HepG2 (cell line): ENCODE measurements around the gene HACE1. TPM values are rescaled to one million over a fixed set of nuclear protein-coding genes. Genes with fewer than 3 reads are reported as not detected.

Experiments used
- CEBPB ChIP-seq: IDR thresholded peaks from 2 replicates; pipeline ENCODE4 v1.6.1; 2011; ENCODE audit warnings: low read depth, low read length, improper control_type of control experiment, borderline replicate concordance
- CHD2 ChIP-seq: IDR thresholded peaks from 2 replicates; pipeline ENCODE4 v1.6.1; 2011; ENCODE audit warnings: low read depth, low read length, improper control_type of control experiment
- GTF2F1 ChIP-seq: fragments of 150-350 bp; IDR thresholded peaks from 2 replicates; pipeline ENCODE4 v1.6.1; 2014; ENCODE audit warnings: low read length
- MIER3 ChIP-seq: IDR thresholded peaks from 2 replicates; pipeline ENCODE4 v1.6.1; 2016; ENCODE audit warnings: missing compliant biosample characterization, borderline replicate concordance
- NFAT5 ChIP-seq: sonication (generic); formaldehyde crosslinking; IDR thresholded peaks from 2 replicates; pipeline ENCODE4 v1.4.0; 2020; ENCODE audit warnings: missing genetic modification reagents
- REXO4 ChIP-seq: sonication (generic); formaldehyde crosslinking; IDR thresholded peaks from 2 replicates; pipeline ENCODE4 v1.8.0; 2022; ENCODE audit warnings: missing genetic modification reagents, mild to moderate bottlenecking, borderline replicate concordance
- SKIL ChIP-seq: sonication (generic); formaldehyde crosslinking; IDR thresholded peaks from 2 replicates; pipeline ENCODE4 v1.8.0; 2022; ENCODE audit warnings: missing genetic modification reagents, mild to moderate bottlenecking, moderate library complexity, borderline replicate concordance
- SNAPC2 ChIP-seq: sonication (generic); formaldehyde crosslinking; IDR thresholded peaks from 2 replicates; pipeline ENCODE4 v1.8.1; 2022; ENCODE audit warnings: mild to moderate bottlenecking, missing genetic modification reagents
- SOX6 ChIP-seq, 2 experiments: fragments of 450-650 bp in 1 of 2; sonication (generic) in 1 of 2; formaldehyde crosslinking in 1 of 2; IDR thresholded peaks; 2 replicates each; pipeline versions ENCODE4 v1.4.0 to v1.6.1; 2017 to 2020; ENCODE audit warnings: antibody characterized with exemption in 1 of 2, mild to moderate bottlenecking in 1 of 2, missing genetic modification reagents in 1 of 2
- SP2 ChIP-seq: sonication (generic); formaldehyde crosslinking; IDR thresholded peaks from 2 replicates; pipeline ENCODE4 v1.5.1; 2020; ENCODE audit warnings: mild to moderate bottlenecking, missing genetic modification reagents
- SSRP1 ChIP-seq: IDR thresholded peaks from 2 replicates; pipeline ENCODE4 v1.6.1; 2016; ENCODE audit warnings: control low read depth
- ZBTB43 ChIP-seq: sonication (generic); formaldehyde crosslinking; conservative IDR thresholded peaks from 2 replicates; pipeline ENCODE4 v1.4.0; 2020; ENCODE audit warnings: missing genetic modification reagents
- ZNF30 ChIP-seq: sonication (generic); formaldehyde crosslinking; IDR thresholded peaks from 2 replicates; pipeline ENCODE4 v1.5.0; 2020; ENCODE audit warnings: mild to moderate bottlenecking, missing genetic modification reagents
- ZNF343 ChIP-seq: sonication (generic); formaldehyde crosslinking; IDR thresholded peaks from 2 replicates; pipeline ENCODE4 v1.4.0; 2020; ENCODE audit warnings: mild to moderate bottlenecking, missing genetic modification reagents
- polyA plus RNA-seq, 8 experiments: library from polyadenylated mRNA; depleted of rRNA in 3 of 8; stranded (reverse) in 7 of 8; unstranded in 1 of 8; fragments of >200 nt; fragmentation: Illumina TruSeq in 4 of 8; extraction: Trizol in 4 of 8; gene quantifications; 2 replicates each; pipeline versions ENCODE4 v1.2.1 to v1.2.3, GENCODE V29; 2011 to 2016; ENCODE audit warnings: low read depth in 4 of 8, missing spikeins in 1 of 8, mixed read lengths in 1 of 8; ENCODE audit not compliant: insufficient read depth in 1 of 8
- total RNA-seq, 5 experiments: library from RNA; depleted of rRNA; stranded (reverse); fragments of >200 nt; fragmentation: Illumina TruSeq; extraction: Trizol; gene quantifications; 2 replicates each; pipeline ENCODE4 v1.2.3, GENCODE V29; 2016; ENCODE audit warnings: low read depth in 1 of 5
- TF ChIP-seq, protein P1 (sequence below): sonication (generic); formaldehyde crosslinking; IDR thresholded peaks from 2 replicates; pipeline ENCODE4 v1.4.0; 2020; ENCODE audit warnings: missing genetic modification reagents
- TF ChIP-seq, protein P2 (sequence below): sonication (generic); formaldehyde crosslinking; IDR thresholded peaks from 2 replicates; pipeline ENCODE4 v1.4.0; 2020; ENCODE audit warnings: mild to moderate bottlenecking, low read depth, missing genetic modification reagents

Gene HACE1
- total and polyA plus RNA-seq, 2 of the 13 experiments (the other 11 are each of a cell fraction or from before 2014, with no cell fraction given), result 8.9 to 11.4 TPM

DNA sequence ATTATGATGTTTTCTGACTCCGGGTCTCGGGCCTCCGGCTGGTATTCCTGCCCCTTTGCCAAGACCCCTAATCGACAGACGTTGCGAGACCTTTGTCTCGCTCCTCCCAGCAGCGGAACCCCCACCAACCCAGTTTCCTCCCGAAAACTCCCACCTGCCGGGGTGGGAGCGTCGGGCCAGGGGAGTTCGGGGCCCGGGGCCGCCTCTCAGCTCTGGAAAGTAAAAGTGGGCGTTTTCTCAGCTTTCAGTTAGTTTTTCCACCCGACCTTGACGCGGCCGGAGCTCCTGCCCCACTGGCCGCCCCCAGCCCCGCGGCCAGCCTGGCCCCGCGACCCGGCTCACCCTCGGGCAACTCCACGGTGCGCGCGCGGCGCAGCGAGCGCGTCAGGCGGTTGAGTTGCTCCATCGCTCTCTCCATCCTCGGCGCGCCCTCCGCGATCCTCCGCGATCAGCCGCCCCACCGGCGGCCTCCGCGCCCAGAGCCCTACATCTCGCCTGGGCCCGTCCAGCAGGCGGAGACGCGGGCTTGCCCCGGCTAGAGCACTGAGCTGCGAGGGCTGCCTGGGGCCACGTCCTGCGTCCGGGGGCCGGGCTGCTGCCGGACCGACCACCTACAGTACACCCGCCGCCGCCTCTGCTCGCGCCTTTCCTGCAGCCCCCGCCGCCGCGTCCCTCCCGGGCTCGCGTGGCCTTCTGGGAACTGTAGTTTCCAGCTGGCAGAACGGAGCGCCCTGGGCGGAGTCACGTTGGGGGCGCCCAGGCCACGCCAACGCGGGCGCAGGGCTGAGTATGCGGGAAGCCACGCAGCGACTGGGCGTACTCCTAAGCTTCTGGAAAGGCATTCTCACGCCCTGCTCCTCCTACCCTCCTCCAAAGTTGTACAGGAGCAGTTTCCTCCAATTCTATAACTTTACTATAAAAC is at the start of gene HACE1 (continued):
- TF ChIP-seq, protein P1, sequence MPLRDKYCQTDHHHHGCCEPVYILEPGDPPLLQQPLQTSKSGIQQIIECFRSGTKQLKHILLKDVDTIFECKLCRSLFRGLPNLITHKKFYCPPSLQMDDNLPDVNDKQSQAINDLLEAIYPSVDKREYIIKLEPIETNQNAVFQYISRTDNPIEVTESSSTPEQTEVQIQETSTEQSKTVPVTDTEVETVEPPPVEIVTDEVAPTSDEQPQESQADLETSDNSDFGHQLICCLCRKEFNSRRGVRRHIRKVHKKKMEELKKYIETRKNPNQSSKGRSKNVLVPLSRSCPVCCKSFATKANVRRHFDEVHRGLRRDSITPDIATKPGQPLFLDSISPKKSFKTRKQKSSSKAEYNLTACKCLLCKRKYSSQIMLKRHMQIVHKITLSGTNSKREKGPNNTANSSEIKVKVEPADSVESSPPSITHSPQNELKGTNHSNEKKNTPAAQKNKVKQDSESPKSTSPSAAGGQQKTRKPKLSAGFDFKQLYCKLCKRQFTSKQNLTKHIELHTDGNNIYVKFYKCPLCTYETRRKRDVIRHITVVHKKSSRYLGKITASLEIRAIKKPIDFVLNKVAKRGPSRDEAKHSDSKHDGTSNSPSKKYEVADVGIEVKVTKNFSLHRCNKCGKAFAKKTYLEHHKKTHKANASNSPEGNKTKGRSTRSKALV (CRISPR knock-in tag), result peak; percentile 87; the same call in 1 of the 2 replicates
- TF ChIP-seq SSRP1 (CRISPR knock-in tag), result no peak
- peak; percentile 55; the same call in 1 of the 2 replicates for TF ChIP-seq CHD2
- TF ChIP-seq SOX6 (IDR thresholded peaks at IDR 0.05), result no peak
- peak; percentile 63 for TF ChIP-seq SOX6 (CRISPR knock-in tag; IDR thresholded peaks at IDR 0.05)
- TF ChIP-seq SNAPC2, result no peak
- peak; percentile 83 for TF ChIP-seq ZNF343
- TF ChIP-seq REXO4, result no peak
- TF ChIP-seq MIER3 (CRISPR knock-in tag), result peak; percentile 42; the same call in 1 of the 2 replicates
- no peak for TF ChIP-seq GTF2F1
- TF ChIP-seq, protein P2, sequence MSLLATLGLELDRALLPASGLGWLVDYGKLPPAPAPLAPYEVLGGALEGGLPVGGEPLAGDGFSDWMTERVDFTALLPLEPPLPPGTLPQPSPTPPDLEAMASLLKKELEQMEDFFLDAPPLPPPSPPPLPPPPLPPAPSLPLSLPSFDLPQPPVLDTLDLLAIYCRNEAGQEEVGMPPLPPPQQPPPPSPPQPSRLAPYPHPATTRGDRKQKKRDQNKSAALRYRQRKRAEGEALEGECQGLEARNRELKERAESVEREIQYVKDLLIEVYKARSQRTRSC (CRISPR knock-in tag), result 0 out of 2 replicates have a peak, but pooled peaks have one; percentile 43
- no peak for TF ChIP-seq ZBTB43
- TF ChIP-seq ZNF30 (CRISPR knock-in tag), result no peak
- no peak for TF ChIP-seq SKIL (CRISPR knock-in tag)
- TF ChIP-seq NFAT5 (CRISPR knock-in tag), result 0 out of 2 replicates have a peak, but pooled peaks have one; percentile 42
- TF ChIP-seq SP2 (CRISPR knock-in tag), result 0 out of 2 replicates have a peak, but pooled peaks have one; percentile 37
- TF ChIP-seq CEBPB, result peak; percentile 49; the same call in 1 of the 2 replicates
